Esophagus muscularis mucosa (tissue), 3 donors: Measurements from ENCODE around the gene PUS7.
"Not testable (repeated sequence)": the region's sequence is repeated elsewhere in the genome, so short reads cannot be mapped to it uniquely, and the experiment has no call there.

Source experiments
- POLR2A ChIP-seq: fragments of 450-650 bp; IDR thresholded peaks from one replicate; pipeline ENCODE4 v1.6.1; 2017; ENCODE audit warnings: antibody characterized with exemption, moderate library complexity, mild to moderate bottlenecking, low read depth
- TF ChIP-seq, protein P1 (sequence below), 3 experiments: fragments of 200-600 bp in 2 of 3; fragments of 450-650 bp in 1 of 3; sonication (generic) in 2 of 3; IDR thresholded peaks; one replicate each; pipeline ENCODE4 v1.5.1; 2017 to 2019; ENCODE audit warnings: antibody characterized with exemption in 3 of 3, mild to moderate bottlenecking in 2 of 3, moderate library complexity in 1 of 3

DNA sequence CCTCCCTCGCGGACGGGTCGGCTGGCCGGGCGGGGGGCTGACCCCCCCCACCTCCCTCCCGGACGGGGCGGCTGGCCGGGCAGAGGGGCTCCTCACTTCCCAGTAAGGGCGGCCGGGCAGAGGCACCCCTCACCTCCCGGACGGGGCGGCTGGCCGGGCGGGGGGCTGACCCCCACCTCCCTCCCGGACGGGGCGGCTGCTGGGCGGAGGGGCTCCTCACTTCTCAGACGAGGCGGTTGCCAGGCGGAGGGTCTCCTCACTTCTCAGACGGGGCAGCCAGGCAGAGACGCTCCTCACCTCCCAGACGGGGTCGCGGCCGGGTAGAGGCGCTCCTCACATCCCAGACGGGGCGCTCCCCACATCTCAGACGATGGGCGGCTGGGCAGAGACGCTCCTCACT is 111.3 kb downstream of the PUS7 start:
- TF ChIP-seq, protein P1, sequence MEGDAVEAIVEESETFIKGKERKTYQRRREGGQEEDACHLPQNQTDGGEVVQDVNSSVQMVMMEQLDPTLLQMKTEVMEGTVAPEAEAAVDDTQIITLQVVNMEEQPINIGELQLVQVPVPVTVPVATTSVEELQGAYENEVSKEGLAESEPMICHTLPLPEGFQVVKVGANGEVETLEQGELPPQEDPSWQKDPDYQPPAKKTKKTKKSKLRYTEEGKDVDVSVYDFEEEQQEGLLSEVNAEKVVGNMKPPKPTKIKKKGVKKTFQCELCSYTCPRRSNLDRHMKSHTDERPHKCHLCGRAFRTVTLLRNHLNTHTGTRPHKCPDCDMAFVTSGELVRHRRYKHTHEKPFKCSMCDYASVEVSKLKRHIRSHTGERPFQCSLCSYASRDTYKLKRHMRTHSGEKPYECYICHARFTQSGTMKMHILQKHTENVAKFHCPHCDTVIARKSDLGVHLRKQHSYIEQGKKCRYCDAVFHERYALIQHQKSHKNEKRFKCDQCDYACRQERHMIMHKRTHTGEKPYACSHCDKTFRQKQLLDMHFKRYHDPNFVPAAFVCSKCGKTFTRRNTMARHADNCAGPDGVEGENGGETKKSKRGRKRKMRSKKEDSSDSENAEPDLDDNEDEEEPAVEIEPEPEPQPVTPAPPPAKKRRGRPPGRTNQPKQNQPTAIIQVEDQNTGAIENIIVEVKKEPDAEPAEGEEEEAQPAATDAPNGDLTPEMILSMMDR (IDR thresholded peaks at IDR 0.05), result not testable (repeated sequence)
- TF ChIP-seq POLR2A, result not testable (repeated sequence)
